ENCODE results near the gene POLR2A.

- TF ChIP-seq, protein P1, sequence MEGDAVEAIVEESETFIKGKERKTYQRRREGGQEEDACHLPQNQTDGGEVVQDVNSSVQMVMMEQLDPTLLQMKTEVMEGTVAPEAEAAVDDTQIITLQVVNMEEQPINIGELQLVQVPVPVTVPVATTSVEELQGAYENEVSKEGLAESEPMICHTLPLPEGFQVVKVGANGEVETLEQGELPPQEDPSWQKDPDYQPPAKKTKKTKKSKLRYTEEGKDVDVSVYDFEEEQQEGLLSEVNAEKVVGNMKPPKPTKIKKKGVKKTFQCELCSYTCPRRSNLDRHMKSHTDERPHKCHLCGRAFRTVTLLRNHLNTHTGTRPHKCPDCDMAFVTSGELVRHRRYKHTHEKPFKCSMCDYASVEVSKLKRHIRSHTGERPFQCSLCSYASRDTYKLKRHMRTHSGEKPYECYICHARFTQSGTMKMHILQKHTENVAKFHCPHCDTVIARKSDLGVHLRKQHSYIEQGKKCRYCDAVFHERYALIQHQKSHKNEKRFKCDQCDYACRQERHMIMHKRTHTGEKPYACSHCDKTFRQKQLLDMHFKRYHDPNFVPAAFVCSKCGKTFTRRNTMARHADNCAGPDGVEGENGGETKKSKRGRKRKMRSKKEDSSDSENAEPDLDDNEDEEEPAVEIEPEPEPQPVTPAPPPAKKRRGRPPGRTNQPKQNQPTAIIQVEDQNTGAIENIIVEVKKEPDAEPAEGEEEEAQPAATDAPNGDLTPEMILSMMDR (IDR thresholded peaks at IDR 0.05): peak; percentile 68 to 95 (median 88)
- TF ChIP-seq POLR2A (IDR thresholded peaks at IDR 0.05): no peak
- no peak for TF ChIP-seq EP300 (IDR thresholded peaks at IDR 0.05)
Measured at GRCh38 chr17:7436556-7437368, 47.4 kb upstream of the POLR2A start.

Data from ovary (tissue), 3 donors.